ENCODE measurements around the gene MTA2. TPM values are rescaled to one million over a fixed set of nuclear protein-coding genes. Genes with fewer than 3 reads are reported as not detected.

MTA2 gene
- total RNA-seq, 4 donors from 2014 or later: 107 to 125 (median 110) TPM

GRCh38 chr11:62602141-62603071, 741 bp upstream of the MTA2 start:
- WGBS: 0% methylated on average over 26 of the region's 96 CpGs

GRCh38 chr11:62601122-62601371, 618 bp downstream of the MTA2 start:
- Histone ChIP-seq H3K27me3 (no peaks in the 10 kb centered on the region), H3K4me1 (peaks cover 55% of the 10 kb centered on the region), H3K4me3 (peak overlapping the region; percentile 100), H3K27ac (peak overlapping the region; percentile 99), H3K36me3 (peaks cover 37% of the 10 kb centered on the region), H3K9me3 (no peaks in the 10 kb centered on the region)
- TF ChIP-seq POLR2A (IDR thresholded peaks at IDR 0.05): no peak
- no peak for TF ChIP-seq CTCF (IDR thresholded peaks at IDR 0.05)
- no peak for TF ChIP-seq POLR2AphosphoS5 (IDR thresholded peaks at IDR 0.05)
- no peak for TF ChIP-seq EP300 (IDR thresholded peaks at IDR 0.05)
- no CpG with 5 or more reads among the region's 30 CpGs for WGBS
- peak in 1 of 2 donors; percentile 88 for DNase-seq (ENCODE audit: low spot score in 2 of 2)

More at GRCh38 chr11:62602141-62603071, 741 bp upstream of the MTA2 start:
- Histone ChIP-seq H3K36me3 (peaks cover 30% of the 10 kb centered on the region), H3K9me3 (no peaks in the 10 kb centered on the region), H3K4me1 (peaks cover 55% of the 10 kb centered on the region), H3K27ac (peak overlapping the region; percentile 99), H3K27me3 (no peaks in the 10 kb centered on the region), H3K4me3 (peak overlapping the region; percentile 100)
- peak; percentile 87 to 88 for DNase-seq (ENCODE audit: low spot score in 2 of 2)
- TF ChIP-seq POLR2AphosphoS5 (IDR thresholded peaks at IDR 0.05) (peak in 1 of 3 donors; percentile 41), EP300 (IDR thresholded peaks at IDR 0.05) (no peak)

- WGBS: under 1% methylated on average over 20 of the region's 26 CpGs
- no peak for TF ChIP-seq POLR2A (IDR thresholded peaks at IDR 0.05)
- no peak for TF ChIP-seq EP300 (IDR thresholded peaks at IDR 0.05)
- TF ChIP-seq CTCF (IDR thresholded peaks at IDR 0.05): no peak
- no peak for TF ChIP-seq POLR2AphosphoS5 (IDR thresholded peaks at IDR 0.05)
- peaks cover 38% of the 10 kb centered on the region for H3K36me3 ChIP-seq
These were observed 1.1 kb downstream of the MTA2 start for GRCh38 chr11:62600367-62601121.

GRCh38 chr11:62599901-62600300, 1.8 kb downstream of the MTA2 start:
- Histone ChIP-seq H3K27me3 (no peaks in the 10 kb centered on the region), H3K4me3 (peak overlapping the region; percentile 100), H3K36me3 (peaks cover 38% of the 10 kb centered on the region), H3K4me1 (peaks cover 55% of the 10 kb centered on the region), H3K27ac (peak overlapping the region; percentile 99), H3K9me3 (no peaks in the 10 kb centered on the region)
- TF ChIP-seq CTCF (IDR thresholded peaks at IDR 0.05): no peak
- TF ChIP-seq POLR2A (IDR thresholded peaks at IDR 0.05): no peak
- TF ChIP-seq POLR2AphosphoS5 (IDR thresholded peaks at IDR 0.05): peak in 1 of 3 donors; percentile 67
- WGBS: 19% methylated on average over 5 of the region's 5 CpGs
- DNase-seq (ENCODE audit: low spot score in 2 of 2): no peak

More at GRCh38 chr11:62600367-62601121, 1.1 kb downstream of the MTA2 start:
- no peaks in the 10 kb centered on the region for H3K27me3 ChIP-seq
- H3K9me3 ChIP-seq: no peaks in the 10 kb centered on the region
- H3K4me3 ChIP-seq: peak overlapping the region; percentile 100
- H3K27ac ChIP-seq: peak overlapping the region; percentile 99
- peaks cover 55% of the 10 kb centered on the region for H3K4me1 ChIP-seq
- no peak for DNase-seq (ENCODE audit: low spot score in 2 of 2)

GRCh38 chr11:62599069-62599696, 2.5 kb downstream of the MTA2 start:
- Histone ChIP-seq H3K27me3 (no peaks in the 10 kb centered on the region), H3K4me1 (peaks cover 55% of the 10 kb centered on the region), H3K27ac (peak overlapping the region; percentile 67), H3K9me3 (no peaks in the 10 kb centered on the region), H3K36me3 (peaks cover 42% of the 10 kb centered on the region), H3K4me3 (peak overlapping the region; percentile 100)
- 16% methylated on average over 7 of the region's 7 CpGs for WGBS
- peak; percentile 98 for DNase-seq (ENCODE audit: low spot score in 2 of 2)
- TF ChIP-seq POLR2A (IDR thresholded peaks at IDR 0.05) (no peak), POLR2AphosphoS5 (IDR thresholded peaks at IDR 0.05) (peak in 2 of 3 donors; percentile 71 to 86)

All from suprapubic skin (tissue), 4 donors.